Tibial nerve (tissue), 4 donors: Measurements from ENCODE around the gene H3-3A. TPM values are rescaled to one million over a fixed set of nuclear protein-coding genes. Genes with fewer than 3 reads are reported as not detected.

Experiments used
- DNase-seq, 2 donors: peaks; one replicate each; pipeline ENCODE4 v3.0.0-alpha.2; 2019; ENCODE audit warnings: low spot score in 2 of 2
- H3K27ac ChIP-seq, 4 donors: fragments of 200-600 bp; sonication (generic) in 3 of 4; one replicate each; pipeline ENCODE4 v1.5.1; 2017 to 2019; ENCODE audit warnings: mild to moderate bottlenecking in 1 of 4
- H3K27me3 ChIP-seq, 2 donors: fragments of 200-600 bp; sonication (generic) in 1 of 2; one replicate each; pipeline versions ENCODE4 v1.5.1 to v1.6.0; 2017 to 2019
- H3K36me3 ChIP-seq, 3 donors: fragments of 200-600 bp; sonication (generic); one replicate each; pipeline ENCODE4 v1.5.1; 2018 to 2019
- H3K4me1 ChIP-seq, 4 donors: fragments of 200-600 bp; sonication (generic) in 3 of 4; one replicate each; pipeline ENCODE4 v1.5.1; 2017 to 2019
- H3K4me3 ChIP-seq, 4 donors: fragments of 200-600 bp; sonication (generic) in 3 of 4; one replicate each; pipeline ENCODE4 v1.5.1; 2017 to 2019; ENCODE audit warnings: mild to moderate bottlenecking in 1 of 4, moderate library complexity in 1 of 4
- H3K9me3 ChIP-seq, 4 donors: fragments of 200-600 bp; sonication (generic) in 3 of 4; one replicate each; pipeline ENCODE4 v1.5.1; 2017 to 2019
- EP300 ChIP-seq, 2 donors: sonication (generic); formaldehyde crosslinking; IDR thresholded peaks; one replicate each; pipeline ENCODE4 v1.6.1; 2017; ENCODE audit warnings: antibody characterized with exemption in 2 of 2, mild to moderate bottlenecking in 1 of 2
- POLR2A ChIP-seq, 2 donors: fragments of 450-650 bp; IDR thresholded peaks; one replicate each; pipeline ENCODE4 v1.6.1; 2017; ENCODE audit warnings: antibody characterized with exemption in 2 of 2, mild to moderate bottlenecking in 2 of 2, moderate library complexity in 2 of 2
- WGBS, 2 donors: methylation state at CpG; one replicate each; pipeline ENCODE4 v1.1.5; 2018; 5-methylcytosine and 5-hydroxymethylcytosine counted together
- total RNA-seq, 4 donors: library from RNA; depleted of rRNA; stranded (reverse); fragments of >200 nt; gene quantifications; one replicate each; pipeline ENCODE4 v1.1.0, GENCODE V29; 2016
- TF ChIP-seq, protein P1 (sequence below), 5 experiments: fragments of 200-600 bp in 3 of 5; fragments of 450-650 bp in 2 of 5; sonication (generic) in 3 of 5; IDR thresholded peaks; one replicate each; pipeline ENCODE4 v1.5.1; 2016 to 2019; ENCODE audit warnings: antibody characterized with exemption in 5 of 5, mild to moderate bottlenecking in 3 of 5, moderate library complexity in 2 of 5

H3-3A gene
- total RNA-seq, 4 donors from 2014 or later: 193 to 204 (median 197) TPM

DNA sequence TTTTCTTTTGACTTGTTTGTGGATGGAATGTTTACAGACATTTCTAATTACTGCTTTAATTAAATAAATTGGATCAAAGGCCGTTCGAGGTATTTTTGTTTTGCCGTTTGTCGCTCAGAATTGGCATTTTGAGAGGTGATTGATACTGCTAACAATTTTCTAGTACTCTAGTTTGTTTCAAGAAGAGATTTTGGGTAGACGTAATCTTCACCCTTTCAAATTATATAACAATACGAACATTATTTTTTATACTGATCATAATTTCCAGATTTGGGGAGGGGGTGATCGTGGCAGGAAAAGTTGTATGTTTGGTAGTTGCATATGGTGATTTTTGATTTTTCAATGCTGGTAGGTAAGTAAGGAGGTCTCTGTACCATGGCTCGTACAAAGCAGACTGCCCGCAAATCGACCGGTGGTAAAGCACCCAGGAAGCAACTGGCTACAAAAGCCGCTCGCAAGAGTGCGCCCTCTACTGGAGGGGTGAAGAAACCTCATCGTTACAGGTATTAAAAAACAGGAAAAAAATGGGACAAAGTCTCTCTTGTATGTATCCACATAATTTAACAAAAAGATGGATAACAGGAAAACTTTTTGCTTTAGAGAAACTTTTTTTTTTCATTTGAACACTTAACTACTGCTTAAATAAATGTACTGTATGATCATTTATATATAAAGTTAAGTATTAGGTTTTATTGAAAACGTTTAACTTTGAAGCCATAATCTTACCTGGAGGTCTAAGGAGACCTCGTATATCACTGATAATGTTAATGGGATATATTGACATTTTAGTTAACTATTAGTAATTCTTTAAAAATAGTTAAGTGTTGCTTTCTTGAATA is 1.7 kb downstream of the H3-3A start:
- DNase-seq: no peak
- Histone ChIP-seq H3K36me3 (peaks cover 0 to 29% (median 0%) of the 10 kb centered on the region in 3 donors), H3K27me3 (no peaks in the 10 kb centered on the region), H3K27ac (peak overlapping the region; percentile 99 to 100 (median 100)), H3K9me3 (no peaks in the 10 kb centered on the region), H3K4me3 (peak overlapping the region; percentile 64 to 92 (median 83)), H3K4me1 (peaks cover 0 to 63% (median 38%) of the 10 kb centered on the region in 4 donors)
- WGBS, 2 donors: 1% methylated on average over 17 of the region's 17 CpGs
- peak in 1 of 2 donors; percentile 72 for TF ChIP-seq EP300 (IDR thresholded peaks at IDR 0.05)
- TF ChIP-seq, protein P1, sequence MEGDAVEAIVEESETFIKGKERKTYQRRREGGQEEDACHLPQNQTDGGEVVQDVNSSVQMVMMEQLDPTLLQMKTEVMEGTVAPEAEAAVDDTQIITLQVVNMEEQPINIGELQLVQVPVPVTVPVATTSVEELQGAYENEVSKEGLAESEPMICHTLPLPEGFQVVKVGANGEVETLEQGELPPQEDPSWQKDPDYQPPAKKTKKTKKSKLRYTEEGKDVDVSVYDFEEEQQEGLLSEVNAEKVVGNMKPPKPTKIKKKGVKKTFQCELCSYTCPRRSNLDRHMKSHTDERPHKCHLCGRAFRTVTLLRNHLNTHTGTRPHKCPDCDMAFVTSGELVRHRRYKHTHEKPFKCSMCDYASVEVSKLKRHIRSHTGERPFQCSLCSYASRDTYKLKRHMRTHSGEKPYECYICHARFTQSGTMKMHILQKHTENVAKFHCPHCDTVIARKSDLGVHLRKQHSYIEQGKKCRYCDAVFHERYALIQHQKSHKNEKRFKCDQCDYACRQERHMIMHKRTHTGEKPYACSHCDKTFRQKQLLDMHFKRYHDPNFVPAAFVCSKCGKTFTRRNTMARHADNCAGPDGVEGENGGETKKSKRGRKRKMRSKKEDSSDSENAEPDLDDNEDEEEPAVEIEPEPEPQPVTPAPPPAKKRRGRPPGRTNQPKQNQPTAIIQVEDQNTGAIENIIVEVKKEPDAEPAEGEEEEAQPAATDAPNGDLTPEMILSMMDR (IDR thresholded peaks at IDR 0.05): peak; percentile 57 to 79 (median 72)
- TF ChIP-seq POLR2A (IDR thresholded peaks at IDR 0.05): peak in 1 of 2 donors; percentile 42

DNA sequence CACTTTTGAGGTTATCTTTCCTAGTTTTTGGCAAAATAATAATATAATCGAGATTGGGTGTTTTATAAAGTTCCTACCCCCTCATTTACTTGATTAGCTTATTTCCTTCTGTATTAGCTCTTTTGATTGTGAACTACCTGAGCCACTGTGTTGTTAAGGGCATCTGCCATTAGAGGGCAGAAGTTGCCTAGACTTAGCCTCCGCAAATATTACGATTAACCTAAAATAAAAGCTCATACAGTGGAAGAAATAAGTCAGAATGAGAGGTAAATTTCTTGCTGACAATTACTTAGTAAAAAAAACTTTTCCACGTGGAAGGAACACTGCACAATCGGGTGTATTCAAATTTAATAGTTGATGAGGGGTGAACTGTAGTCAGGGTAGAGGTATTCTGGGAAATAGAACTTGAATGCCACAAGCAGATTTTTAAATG is 2.3 kb downstream of the H3-3A start:
- peaks cover 0 to 70% (median 40%) of the 10 kb centered on the region in 4 donors for H3K4me1 ChIP-seq
- peaks cover 0 to 35% (median 0%) of the 10 kb centered on the region in 3 donors for H3K36me3 ChIP-seq
- WGBS, 2 donors: 1 to 2% methylated on average over 5 of the region's 5 CpGs
- H3K27me3 ChIP-seq: no peaks in the 10 kb centered on the region
- TF ChIP-seq, protein P1 (IDR thresholded peaks at IDR 0.05): peak; percentile 22 to 65 (median 46)
- no peak for TF ChIP-seq EP300 (IDR thresholded peaks at IDR 0.05)
- peak in 1 of 2 donors; percentile 73 for DNase-seq
- H3K27ac ChIP-seq: peak overlapping the region in 3 of 4 donors; percentile 99 to 100 (median 100)
- no peaks in the 10 kb centered on the region for H3K9me3 ChIP-seq
- peak overlapping the region; percentile 10 to 92 (median 76) for H3K4me3 ChIP-seq

DNA sequence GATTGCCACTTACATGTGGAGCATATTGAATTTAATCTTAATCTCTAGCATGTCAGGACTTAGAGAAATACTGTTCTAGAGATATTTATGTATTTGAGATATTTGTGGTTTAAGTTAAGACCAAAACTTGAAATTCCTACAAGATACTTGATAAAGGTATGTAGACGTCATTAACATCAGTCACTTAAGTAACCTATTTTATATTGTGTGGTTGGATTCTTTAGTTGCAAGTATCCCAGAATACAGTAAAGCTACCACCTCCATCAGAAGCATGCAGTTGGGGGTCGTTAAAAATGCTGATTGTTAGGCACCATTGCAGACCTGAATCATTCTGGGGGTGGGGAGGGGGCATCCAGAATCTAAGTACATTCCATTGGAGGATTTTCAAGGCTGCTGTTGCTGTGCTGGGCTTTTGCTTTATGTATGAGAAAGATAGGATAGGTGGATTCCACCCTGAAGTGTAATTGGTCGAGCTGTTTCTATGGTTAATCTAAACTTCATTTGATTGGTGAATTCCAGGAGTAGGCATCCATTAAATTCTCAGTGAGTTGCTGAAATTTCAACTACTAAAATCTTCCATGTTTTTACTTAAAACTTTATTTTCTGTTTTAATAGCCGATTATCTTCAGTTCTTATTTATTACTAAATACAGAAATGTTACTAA is 4.0 kb downstream of the H3-3A start:
- H3K27me3 ChIP-seq: no peaks in the 10 kb centered on the region
- H3K9me3 ChIP-seq: no peaks in the 10 kb centered on the region
- TF ChIP-seq, protein P1 (IDR thresholded peaks at IDR 0.05): no peak
- no peak for TF ChIP-seq EP300 (IDR thresholded peaks at IDR 0.05)
- DNase-seq: no peak
- peaks cover 0 to 67% (median 36%) of the 10 kb centered on the region in 4 donors for H3K4me1 ChIP-seq
- peaks cover 0 to 46% (median 0%) of the 10 kb centered on the region in 3 donors for H3K36me3 ChIP-seq
- no peak overlapping the region for H3K27ac ChIP-seq
- H3K4me3 ChIP-seq: no peak overlapping the region
- WGBS, 2 donors: 53 to 59% methylated on average over 4 of the region's 4 CpGs

DNA sequence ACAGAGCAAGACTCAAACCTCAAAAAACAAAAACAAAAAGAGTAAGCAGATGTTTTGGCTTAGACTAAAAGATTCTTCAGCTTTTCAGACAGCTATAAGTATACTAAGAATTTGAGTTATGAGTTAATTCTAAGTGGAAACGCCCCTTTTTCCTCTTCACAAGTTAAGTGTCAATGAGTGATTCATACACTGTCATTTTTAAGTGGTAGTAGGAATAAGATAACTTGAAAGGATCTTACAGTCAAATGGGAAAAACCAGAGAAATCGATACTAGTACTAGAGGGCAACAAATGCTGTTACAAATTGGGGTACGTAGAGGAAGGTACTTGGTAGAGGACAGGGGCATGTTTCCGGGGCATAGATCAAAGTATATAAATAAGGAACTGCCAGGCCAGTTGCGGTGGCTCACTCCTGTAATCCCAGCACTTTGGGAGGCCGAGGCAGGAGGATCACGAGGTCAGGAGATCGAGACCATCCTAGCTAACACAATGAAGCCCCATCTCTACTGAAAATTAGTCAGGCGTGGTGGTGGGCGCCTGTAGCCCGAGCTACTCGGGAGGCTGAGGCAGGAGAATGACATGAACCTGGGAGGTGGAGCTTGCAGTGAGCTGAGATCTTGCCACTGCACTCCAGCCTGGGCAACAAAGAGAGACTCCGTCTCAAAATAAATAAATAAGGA is 7.4 kb downstream of the H3-3A start:
- Histone ChIP-seq H3K36me3 (peaks cover 0 to 74% (median 0%) of the 10 kb centered on the region in 3 donors), H3K4me1 (peaks cover 0 to 66% (median 35%) of the 10 kb centered on the region in 4 donors), H3K27ac (no peak overlapping the region), H3K4me3 (no peak overlapping the region), H3K27me3 (no peaks in the 10 kb centered on the region), H3K9me3 (no peaks in the 10 kb centered on the region)
- WGBS, 2 donors: 93 to 95% methylated on average over 13 of the region's 13 CpGs
- TF ChIP-seq, protein P1 (IDR thresholded peaks at IDR 0.05): no peak
- TF ChIP-seq POLR2A (IDR thresholded peaks at IDR 0.05) (no peak), EP300 (IDR thresholded peaks at IDR 0.05) (no peak)
- DNase-seq: no peak
